OCI-LY1 (cell line): ENCODE data around the gene PVALB.

ENCODE experiments used
- EZH2 ChIP-seq: fragments of 200-600 bp; sonication (generic), shearing (Covaris generic); IDR thresholded peaks from 2 replicates; pipeline ENCODE4 v1.8.0; 2017; ENCODE audit warnings: borderline replicate concordance, mixed run types, mild to moderate bottlenecking, antibody characterized with exemption, low read length, moderate library complexity, mixed read lengths
- TF ChIP-seq, protein P1 (sequence below): fragments of 200-600 bp; sonication (generic), shearing (Covaris generic); IDR thresholded peaks from 2 replicates; pipeline ENCODE4 v1.5.1; 2017; ENCODE audit warnings: mild to moderate bottlenecking, antibody characterized with exemption, low read length, moderate library complexity, mixed read lengths

DNA sequence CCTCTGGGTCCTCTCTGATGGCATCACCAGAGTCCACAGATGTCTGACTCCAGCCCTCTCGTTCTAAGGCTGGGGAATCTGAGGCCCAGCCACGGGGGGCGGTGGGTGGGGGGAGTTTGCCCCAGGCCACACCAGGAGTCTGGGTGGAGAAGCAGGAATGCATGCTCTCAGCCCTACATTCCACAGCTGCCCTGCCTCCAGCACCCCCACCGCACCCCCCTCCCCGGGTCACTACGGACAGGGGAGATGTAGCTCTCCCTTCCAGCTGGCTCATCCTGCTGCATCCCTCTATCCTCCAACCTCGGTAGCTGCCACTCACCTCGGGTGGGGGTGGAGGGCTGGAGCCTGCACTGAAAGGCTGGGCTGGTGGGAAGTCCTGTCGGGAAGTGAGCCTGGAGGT, 2.3 kb upstream of the PVALB start:
- TF ChIP-seq, protein P1, sequence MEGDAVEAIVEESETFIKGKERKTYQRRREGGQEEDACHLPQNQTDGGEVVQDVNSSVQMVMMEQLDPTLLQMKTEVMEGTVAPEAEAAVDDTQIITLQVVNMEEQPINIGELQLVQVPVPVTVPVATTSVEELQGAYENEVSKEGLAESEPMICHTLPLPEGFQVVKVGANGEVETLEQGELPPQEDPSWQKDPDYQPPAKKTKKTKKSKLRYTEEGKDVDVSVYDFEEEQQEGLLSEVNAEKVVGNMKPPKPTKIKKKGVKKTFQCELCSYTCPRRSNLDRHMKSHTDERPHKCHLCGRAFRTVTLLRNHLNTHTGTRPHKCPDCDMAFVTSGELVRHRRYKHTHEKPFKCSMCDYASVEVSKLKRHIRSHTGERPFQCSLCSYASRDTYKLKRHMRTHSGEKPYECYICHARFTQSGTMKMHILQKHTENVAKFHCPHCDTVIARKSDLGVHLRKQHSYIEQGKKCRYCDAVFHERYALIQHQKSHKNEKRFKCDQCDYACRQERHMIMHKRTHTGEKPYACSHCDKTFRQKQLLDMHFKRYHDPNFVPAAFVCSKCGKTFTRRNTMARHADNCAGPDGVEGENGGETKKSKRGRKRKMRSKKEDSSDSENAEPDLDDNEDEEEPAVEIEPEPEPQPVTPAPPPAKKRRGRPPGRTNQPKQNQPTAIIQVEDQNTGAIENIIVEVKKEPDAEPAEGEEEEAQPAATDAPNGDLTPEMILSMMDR, result no peak
- no peak for TF ChIP-seq EZH2
